C4-2B (cell line): Measurements from ENCODE around the gene SCFD2.

Experiments used
- CTCF ChIP-seq: fragments of 450-650 bp; conservative IDR thresholded peaks from 2 replicates; pipeline ENCODE4 v1.5.1; 2017; ENCODE audit warnings: mild to moderate bottlenecking
- ZFX ChIP-seq: fragments of 450-650 bp; IDR thresholded peaks from 2 replicates; pipeline ENCODE4 v1.6.1; 2017

GRCh38 chr4:52964011-52964410 is 401.9 kb downstream of the SCFD2 start:
- TF ChIP-seq CTCF (no peak), ZFX (no peak)
